Activated CD8-positive, alpha-beta memory T cell treated with anti-CD3 and anti-CD28 coated beads for 24 hours (primary cell): ENCODE results near the gene SPPL2B.
"Not testable (repeated sequence)": the region's sequence is repeated elsewhere in the genome, so short reads cannot be mapped to it uniquely, and the experiment has no call there.

Experiments used
- DNase-seq: peaks from one replicate; pipeline ENCODE4 v3.0.0-alpha.2; 2020

Gene SPPL2B, protein sequence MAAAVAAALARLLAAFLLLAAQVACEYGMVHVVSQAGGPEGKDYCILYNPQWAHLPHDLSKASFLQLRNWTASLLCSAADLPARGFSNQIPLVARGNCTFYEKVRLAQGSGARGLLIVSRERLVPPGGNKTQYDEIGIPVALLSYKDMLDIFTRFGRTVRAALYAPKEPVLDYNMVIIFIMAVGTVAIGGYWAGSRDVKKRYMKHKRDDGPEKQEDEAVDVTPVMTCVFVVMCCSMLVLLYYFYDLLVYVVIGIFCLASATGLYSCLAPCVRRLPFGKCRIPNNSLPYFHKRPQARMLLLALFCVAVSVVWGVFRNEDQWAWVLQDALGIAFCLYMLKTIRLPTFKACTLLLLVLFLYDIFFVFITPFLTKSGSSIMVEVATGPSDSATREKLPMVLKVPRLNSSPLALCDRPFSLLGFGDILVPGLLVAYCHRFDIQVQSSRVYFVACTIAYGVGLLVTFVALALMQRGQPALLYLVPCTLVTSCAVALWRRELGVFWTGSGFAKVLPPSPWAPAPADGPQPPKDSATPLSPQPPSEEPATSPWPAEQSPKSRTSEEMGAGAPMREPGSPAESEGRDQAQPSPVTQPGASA

DNA sequence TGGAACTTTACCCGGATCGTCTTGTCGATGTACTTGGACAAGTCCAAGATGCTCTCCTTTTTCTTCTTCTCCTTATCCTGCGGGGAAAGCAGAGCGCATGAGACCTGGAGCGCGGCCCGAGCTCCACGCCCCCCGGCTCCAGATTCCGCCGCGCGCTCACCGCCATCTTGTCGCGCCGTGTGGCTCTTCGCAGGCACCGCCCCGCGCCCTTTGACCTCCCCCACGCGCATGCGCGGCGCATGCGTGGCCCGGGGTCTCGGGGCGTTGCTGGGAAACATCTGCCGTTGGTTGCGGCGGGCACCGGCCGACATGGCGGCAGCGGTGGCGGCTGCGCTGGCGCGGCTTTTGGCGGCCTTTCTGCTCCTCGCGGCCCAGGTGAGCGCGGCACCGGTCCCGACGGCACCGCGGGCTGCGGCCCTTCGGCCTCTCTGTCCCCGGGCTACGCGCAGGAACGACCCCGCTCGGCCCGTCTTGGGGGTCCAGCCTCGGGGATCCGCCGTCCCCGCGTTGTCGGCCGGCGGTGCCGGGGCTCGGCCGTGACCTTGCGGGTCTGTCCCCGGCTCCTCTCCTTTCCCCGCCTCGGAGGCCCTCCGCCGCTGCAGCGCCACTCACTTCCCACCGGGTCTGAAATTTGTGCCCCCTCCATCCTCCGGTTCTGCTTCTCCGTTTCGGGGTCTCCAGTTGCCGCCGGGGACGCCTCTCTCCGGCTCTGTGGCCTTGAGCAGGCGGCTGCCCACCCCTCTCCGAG, at the start of gene SPPL2B, which contains the start of gene LSM7:
Gene SPPL2B, plus strand, starts transcription at position 284 of the 748 bp plus-strand sequence. Its CDS starts 26 bp downstream, at position 310.
Gene LSM7, minus strand, starts transcription at position 186 of the 748 bp plus-strand sequence. Its CDS starts 20 bp downstream, at position 166.
- peak; percentile 96 for DNase-seq

- DNase-seq = no peak
Measured at GRCh38 chr19:2280633-2281264, 47.7 kb upstream of the SPPL2B start.

- DNase-seq = not testable (repeated sequence)
Measured at GRCh38 chr19:2281265-2282061, 47.0 kb upstream of the SPPL2B start.

- DNase-seq = no peak
Measured at GRCh38 chr19:2282062-2282861, 46.2 kb upstream of the SPPL2B start, which contains the start of gene PEAK3. TSS of gene PEAK3 (minus strand) at chr19:2282175. CDS start at chr19:2280931, 1,244 bp downstream.

DNA sequence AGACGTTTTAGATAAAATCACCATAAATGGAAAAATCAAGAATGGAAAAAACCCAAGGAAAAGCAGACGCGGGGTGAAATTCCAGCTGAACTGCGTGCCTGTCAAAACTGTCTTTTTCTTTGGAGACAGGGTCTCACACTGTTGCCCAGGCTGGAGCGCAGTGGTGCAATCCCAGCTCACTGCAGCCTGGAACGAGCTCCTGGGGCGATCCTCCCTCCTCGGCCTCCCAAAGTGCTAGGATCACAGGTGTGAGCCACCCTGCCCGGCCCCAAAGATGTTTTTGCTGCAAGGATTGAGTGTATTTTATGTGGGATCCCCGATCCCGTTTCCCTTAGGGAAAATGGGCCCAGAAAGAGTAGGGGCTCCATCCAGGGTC, 45.6 kb upstream of the SPPL2B start:
- no peak for DNase-seq

DNA sequence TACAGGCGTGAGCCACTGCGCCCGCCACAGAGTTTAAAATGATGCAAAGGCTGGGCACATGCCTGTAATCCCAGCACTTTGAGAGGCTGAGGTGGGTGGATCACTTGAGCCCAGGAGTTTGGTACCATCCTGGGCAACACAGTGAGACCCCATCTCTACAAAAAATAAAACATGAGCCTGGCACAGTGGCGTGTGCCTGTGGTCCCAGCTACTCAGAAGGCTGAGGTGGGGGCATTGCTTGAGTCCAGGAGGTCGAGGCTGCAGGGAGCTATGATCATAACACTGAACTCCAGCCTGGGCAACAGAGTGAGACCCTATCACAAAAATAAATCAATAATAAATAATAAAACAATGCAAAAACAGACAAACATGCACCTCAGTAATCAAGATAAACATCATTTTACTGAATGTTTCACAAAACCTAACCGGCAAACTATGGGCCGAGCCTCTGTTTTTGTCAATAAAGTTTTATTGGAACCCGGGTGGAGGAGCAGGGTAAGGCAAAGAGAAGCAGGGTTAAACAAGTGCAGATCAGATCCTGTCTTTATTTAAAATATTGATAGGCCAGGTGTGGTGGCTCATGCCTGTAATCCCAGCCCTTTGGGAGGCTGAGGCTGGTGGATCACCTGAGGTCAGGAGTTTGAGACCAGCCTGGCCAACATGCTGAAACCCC, 44.5 kb upstream of the SPPL2B start:
- DNase-seq = no peak

DNA sequence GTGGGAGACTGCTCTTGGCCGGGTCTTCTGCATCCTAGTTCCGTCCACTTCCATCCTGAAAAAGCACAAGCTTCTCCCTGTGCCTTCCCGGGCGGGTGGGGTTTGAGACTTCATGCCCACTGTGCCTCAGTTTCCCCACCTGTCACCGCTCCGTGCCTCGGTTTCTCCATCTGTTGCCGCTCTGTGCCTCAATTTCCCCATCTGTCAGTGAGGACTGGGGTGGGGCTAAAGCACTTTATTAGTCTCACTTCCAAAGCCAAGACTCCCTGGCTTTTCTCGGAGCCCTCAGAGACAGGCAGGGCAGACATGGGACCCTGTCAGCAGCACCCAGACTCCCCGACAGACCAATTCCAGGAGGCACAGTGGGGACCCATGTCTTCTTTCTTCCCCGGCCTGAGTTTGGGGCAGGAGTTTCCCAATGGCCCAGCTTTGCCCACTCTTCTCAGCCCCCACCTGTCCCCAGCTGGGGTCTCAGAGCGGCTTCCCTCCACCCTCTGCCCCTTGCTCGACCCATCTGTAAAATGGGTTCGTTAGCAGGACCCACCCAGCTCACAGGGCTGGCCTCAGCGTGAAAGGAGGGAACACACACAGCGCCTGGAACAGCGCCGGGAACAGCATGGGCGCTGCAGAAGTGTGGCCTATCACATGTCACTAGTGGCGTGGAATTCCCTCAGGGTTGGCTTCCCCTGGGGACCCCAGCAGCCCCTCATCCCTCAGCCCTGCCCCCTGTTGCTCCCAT, 41.9 kb upstream of the SPPL2B start:
- DNase-seq = no peak

- DNase-seq = no peak
Measured at GRCh38 chr19:2287585-2288337, 40.7 kb upstream of the SPPL2B start.

DNA sequence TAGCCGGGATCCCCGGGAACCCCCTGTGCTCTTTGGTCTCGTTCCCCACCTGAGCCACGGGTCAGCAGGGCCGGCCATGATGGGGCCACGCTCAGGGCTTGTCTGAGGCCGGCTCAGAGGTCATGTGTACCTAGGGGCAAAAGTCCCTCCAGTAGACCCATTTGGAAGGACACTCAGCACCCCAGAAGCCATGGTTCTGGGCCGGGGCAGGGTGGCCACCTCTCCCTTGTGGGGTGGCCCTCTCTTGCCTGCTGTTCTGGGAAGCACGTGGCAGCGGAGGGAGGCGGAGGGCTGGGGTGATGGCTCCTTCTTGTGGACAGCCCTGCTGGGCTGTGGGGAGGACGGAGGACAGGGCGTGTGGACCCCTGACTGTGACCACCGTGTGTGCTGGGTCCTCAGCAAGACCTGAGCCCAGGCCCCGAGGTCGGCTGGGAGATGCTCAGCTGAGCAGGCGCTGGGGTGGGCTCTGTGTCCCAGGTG, 40.1 kb upstream of the SPPL2B start:
- DNase-seq = no peak

DNA sequence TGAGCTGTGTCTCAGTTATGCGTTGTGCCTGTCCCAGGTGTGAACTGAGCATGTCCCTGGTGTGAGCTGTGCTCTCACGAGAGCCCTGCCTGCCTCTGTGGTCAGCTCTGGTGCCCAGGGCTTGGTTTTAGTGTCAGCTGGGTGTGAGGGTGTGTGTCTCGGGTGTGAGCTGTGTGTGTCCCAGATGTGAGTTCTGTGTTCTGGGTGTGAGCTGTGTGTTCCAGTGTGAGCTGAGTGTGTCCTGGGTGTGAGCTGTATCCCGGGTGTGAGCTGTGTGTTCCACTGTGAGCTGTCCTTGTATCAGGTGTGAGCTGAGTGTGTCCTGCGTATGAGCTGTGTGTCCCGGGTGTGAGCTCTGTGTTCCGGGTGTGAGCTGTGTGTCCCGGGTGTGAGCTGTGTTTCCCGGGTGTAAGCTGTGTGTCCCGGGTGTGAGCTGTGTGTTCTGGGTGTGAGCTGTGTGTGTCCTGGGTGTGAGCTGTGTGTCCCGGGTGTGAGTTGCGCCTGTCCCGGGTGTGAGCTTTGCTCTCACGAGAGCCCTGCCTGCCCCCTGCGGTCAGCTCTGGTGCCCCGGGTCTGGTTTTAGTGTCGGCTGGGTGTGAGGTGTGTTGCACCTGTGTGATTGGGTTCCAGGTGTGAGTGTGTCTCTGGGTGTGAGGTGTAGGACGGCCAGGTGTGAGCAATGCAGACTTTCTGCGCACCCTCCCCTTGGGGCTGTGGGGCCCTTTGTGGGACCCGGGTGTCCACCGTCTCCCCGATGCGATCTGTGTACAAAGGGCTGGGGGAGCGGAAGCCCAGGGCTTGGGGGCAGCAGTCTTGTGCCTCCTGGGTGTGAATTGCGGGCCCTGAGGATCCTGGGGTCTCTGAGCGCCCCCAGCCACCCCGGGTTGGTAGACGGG, 39.4 kb upstream of the SPPL2B start:
- DNase-seq = peak; percentile 67

DNA sequence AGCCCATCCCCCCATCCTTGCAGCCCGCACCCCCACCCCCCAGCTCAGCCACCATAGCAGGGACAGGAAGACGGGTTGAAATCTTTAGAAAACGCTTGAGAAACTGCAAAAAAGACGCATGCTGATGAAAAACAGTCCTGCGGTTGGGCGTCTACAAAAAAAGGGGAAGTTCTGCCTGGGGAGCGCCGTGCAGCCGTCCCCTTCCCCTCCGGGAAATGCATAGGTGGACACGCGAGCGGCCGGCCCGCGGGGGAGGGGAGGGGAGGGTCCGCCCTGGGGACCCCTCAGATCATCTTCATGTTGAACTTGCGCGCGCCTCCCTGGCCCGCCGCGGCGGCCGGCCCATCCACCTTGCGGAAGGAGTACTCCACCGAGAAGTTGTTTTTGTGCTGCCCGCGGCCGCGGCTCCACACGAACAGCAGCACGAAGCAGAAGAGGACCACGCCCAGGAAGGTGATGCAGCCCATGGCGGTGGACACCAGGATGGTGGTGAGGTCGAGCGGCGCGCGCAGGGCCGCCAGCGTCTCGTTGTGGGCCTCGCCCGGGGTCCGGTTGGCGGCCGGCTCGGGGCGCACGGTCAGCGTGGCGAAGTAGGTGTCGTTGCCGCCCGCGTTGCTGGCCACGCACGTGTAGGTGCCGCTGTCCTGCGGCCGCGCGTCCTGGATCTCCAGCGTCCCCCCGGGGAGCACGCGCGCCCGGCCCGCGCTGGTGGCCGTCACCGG, 38.6 kb upstream of the SPPL2B start:
- peak; percentile 79 for DNase-seq

DNA sequence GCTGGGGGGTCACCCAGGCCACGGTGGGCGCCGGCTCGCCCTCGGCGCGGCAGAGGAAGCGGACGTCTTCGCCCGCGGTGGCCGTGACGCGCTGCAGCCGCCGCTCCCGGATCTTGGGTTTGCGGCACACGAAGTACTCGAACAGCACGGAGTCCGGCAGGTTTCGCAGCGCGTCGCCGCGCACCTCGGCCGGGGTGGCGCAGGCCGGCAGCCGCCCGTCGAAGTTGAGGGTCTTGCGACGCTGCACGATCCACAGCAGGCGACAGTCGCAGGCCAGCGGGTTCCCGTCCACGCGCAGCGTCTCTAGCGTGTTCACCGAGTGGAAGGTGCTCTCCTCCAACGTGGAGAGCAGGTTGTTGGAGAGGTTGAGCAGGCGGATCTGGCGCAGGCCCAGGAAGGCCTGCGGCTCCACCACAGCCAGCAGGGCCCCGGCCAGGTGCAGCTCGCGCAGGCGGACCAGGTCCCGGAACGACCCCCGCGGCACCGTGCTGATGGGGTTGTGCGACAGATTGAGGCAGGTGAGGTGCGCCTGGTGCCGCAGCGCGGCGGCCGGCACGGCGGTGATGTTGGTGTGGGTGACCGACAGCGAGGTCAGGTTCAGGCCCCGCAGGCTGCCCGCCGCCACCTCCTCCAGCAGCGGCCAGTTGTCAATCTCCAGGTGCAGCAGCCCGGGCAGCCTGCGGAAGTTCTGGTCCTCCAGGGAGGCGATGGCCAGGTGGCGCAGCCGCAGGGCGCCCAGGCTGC, 37.9 kb upstream of the SPPL2B start:
- DNase-seq = peak; percentile 72

DNA sequence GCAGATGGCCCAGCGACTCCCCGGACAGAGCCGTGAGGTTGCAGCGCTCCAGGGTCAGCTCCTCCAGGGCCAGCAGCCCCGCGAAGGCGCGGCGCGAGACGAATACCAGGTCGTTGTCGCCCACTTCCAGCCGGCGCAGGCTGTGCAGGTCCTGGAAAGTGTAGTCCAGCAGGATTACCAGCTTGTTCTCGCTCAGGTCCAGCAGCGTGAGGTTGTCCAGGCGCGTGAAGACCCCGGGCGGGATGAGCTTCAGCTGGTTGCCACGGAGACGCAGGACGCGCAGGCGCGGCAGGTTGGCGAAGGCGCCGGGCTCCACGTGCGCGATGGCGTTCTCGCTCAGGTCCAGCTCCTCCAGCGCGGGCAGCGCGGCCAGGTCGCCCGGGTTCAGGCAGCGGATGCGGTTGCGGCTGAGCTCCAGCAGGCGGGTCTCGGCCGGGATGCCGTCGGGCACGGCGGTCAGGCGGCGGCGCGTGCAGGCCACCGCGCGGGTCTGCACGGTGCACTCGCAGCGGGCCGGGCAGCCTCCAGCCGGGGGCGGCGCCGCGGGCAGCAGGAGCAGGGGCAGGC, 37.2 kb upstream of the SPPL2B start:
- no peak for DNase-seq

DNA sequence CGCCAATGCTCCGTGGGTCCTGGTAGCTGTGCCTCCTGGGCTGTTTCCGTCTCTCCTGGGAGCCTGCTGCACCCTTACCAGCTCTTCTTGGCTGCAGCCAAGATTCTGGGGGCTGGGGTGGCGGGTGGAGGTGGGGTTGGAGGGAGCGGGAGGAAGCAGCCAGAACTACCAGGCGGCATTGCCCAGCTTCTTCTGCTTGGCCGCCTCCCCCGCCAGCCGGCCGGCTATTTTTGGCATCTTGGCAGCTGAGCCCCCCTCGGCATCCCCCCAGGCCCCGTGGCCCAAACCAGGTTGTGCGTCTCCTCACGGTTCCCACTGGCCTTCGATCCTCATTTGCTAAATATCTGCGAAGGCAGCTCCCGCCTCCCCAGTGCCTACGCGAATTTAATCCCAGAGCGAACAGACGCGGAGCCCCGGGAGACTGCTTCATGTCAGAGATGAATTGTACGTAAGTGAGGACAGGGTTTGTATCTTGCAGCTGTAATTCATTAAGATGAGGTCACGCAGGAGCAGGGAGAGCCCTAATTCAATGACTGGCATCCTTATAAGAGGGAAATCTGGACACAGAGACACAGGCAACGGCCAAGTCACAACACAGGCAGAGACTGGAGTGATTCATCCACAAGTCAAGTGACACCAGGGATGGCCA, 33.7 kb upstream of the SPPL2B start:
- DNase-seq = no peak

DNA sequence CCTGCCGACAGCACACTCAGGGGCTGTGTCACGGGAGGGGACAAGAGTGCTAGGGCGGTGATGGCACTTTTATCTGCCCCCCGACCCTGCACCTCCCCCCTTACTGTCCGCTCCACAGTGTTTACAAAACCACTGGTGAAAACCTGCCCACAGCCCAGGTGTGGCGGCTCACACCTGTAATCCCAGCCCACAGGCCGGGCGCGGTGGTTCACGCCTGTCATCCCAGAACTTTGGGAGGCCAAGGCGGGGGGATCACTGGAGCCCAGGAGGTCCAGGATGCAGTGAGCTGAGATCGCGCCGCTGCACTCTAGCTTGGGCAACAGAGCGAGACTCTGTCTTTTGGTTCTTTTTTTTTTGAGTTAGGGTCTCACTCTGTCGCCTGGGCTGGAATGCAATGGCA, 32.3 kb upstream of the SPPL2B start:
- DNase-seq = no peak

DNA sequence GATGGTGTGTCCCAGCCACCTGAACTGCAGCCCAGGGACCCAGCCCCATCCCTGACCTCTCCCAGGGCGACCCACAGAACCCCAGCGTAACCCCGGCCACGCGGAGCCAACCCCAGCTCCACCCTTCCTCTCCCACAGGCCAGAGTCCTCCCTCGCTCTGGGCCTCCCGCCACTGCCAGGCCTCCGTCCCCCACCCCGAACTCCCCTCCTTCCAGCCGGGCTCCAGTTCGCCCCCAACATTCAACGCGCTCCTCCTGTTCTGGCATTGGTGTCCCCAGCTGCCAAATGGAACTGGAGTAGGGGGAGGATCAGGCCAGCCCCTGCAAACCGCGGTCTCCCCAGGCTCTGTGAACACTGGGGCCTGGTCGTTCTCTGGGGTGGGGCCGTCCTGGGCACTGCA, 28.0 kb upstream of the SPPL2B start:
- no peak for DNase-seq
